Adrenal gland (tissue), 5 donors: ENCODE data around the gene DENND6B.
A peak's percentile ranks its signal among the peaks of the same experiment; 100 is the strongest.

Source experiments
- POLR2A ChIP-seq, 2 donors: fragments of 450-650 bp; IDR thresholded peaks; one replicate each; pipeline ENCODE4 v1.6.1; 2017; ENCODE audit warnings: antibody characterized with exemption in 2 of 2, mild to moderate bottlenecking in 2 of 2, moderate library complexity in 1 of 2
- TF ChIP-seq, protein P1 (sequence below), 6 experiments: fragments of 450-650 bp in 4 of 6; fragments of 200-600 bp in 2 of 6; sonication (generic) in 1 of 6; IDR thresholded peaks; 1 replicate in 5 of 6; 2 replicates in 1 of 6; pipeline versions ENCODE4 v1.5.1 to v1.8.0; 2016 to 2021; ENCODE audit warnings: antibody characterized with exemption in 6 of 6, mild to moderate bottlenecking in 2 of 6, moderate library complexity in 1 of 6
- donor health status: DM: no; HTN: no; CAD: no.

- TF ChIP-seq, protein P1, sequence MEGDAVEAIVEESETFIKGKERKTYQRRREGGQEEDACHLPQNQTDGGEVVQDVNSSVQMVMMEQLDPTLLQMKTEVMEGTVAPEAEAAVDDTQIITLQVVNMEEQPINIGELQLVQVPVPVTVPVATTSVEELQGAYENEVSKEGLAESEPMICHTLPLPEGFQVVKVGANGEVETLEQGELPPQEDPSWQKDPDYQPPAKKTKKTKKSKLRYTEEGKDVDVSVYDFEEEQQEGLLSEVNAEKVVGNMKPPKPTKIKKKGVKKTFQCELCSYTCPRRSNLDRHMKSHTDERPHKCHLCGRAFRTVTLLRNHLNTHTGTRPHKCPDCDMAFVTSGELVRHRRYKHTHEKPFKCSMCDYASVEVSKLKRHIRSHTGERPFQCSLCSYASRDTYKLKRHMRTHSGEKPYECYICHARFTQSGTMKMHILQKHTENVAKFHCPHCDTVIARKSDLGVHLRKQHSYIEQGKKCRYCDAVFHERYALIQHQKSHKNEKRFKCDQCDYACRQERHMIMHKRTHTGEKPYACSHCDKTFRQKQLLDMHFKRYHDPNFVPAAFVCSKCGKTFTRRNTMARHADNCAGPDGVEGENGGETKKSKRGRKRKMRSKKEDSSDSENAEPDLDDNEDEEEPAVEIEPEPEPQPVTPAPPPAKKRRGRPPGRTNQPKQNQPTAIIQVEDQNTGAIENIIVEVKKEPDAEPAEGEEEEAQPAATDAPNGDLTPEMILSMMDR (IDR thresholded peaks at IDR 0.05), result peak in 4 of 6 experiments; percentile 30 to 47 (median 36)
- peak in 1 of 2 donors; percentile 0 for TF ChIP-seq POLR2A (IDR thresholded peaks at IDR 0.05)
Measured at GRCh38 chr22:50274311-50274710, 52.5 kb downstream of the DENND6B start.
